K562 (cell line): ENCODE data around the gene EIF4E1B. TPM values are rescaled to one million over a fixed set of nuclear protein-coding genes. Genes with fewer than 3 reads are reported as not detected.

Experiments used
- BHLHE40 ChIP-seq: IDR thresholded peaks from 2 replicates; pipeline ENCODE4 v1.6.1; 2011; ENCODE audit warnings: low read length, improper control_type of control experiment
- ELF2 ChIP-seq: fragments of 250-450 bp; sonication (Bioruptor Pico); IDR thresholded peaks from 2 replicates; pipeline ENCODE4 v1.5.0; 2021; ENCODE audit warnings: mild to moderate bottlenecking
- FOSL1 ChIP-seq: fragments of 200-800 bp; sonication (Bioruptor generic); conservative IDR thresholded peaks from 2 replicates; pipeline ENCODE4 v1.6.1; 2016; ENCODE audit warnings: missing genetic modification characterization, missing compliant biosample characterization
- MBD2 ChIP-seq: sonication (generic); IDR thresholded peaks from 2 replicates; pipeline ENCODE4 v1.6.1; 2016; ENCODE audit warnings: low read depth, borderline replicate concordance
- RFX7 ChIP-seq: fragments of 250-450 bp; sonication (Bioruptor Pico); IDR thresholded peaks from 2 replicates; pipeline ENCODE4 v1.5.1; 2021; ENCODE audit warnings: mild to moderate bottlenecking
- RNF2 ChIP-seq: sonication (generic); IDR thresholded peaks from 2 replicates; pipeline ENCODE4 v1.6.1; 2016
- SMAD1 ChIP-seq: fragments of 150-350 bp; IDR thresholded peaks from 2 replicates; pipeline ENCODE4 v1.6.1; 2014; ENCODE audit warnings: low read length, low read depth; ENCODE audit not compliant: partially characterized antibody
- SMARCB1 ChIP-seq: IDR thresholded peaks from 2 replicates; pipeline ENCODE4 v1.6.1; 2011; ENCODE audit warnings: improper control_type of control experiment, low read depth; ENCODE audit not compliant: insufficient read length
- SP2 ChIP-seq: IDR thresholded peaks from 2 replicates; pipeline ENCODE4 v1.6.1; 2011; ENCODE audit warnings: mild to moderate bottlenecking, low read depth, low read length, moderate library complexity; ENCODE audit not compliant: poor library complexity, severe bottlenecking; ENCODE audit errors: extremely low read depth
- ZNF212 ChIP-seq: fragments of 450-650 bp; formaldehyde crosslinking; IDR thresholded peaks from 2 replicates; pipeline ENCODE4 v1.4.0; 2020; ENCODE audit warnings: mild to moderate bottlenecking
- polyA plus RNA-seq, 8 experiments: library from polyadenylated mRNA; depleted of rRNA in 4 of 8; stranded (reverse) in 5 of 8; unstranded in 3 of 8; fragments of >200 nt; fragmentation: Nextera tagmentation in 2 of 8; fragmentation: Illumina TruSeq in 1 of 8; extraction: Ambion mirVana in 2 of 8; extraction: Trizol in 1 of 8; gene quantifications; 2 replicates each; pipeline versions ENCODE4 v1.2.1 to v1.2.3, GENCODE V29; 2011 to 2014; ENCODE audit warnings: inconsistent platforms in 1 of 8, missing spikeins in 1 of 8
- total RNA-seq, 7 experiments: library from RNA; depleted of rRNA in 6 of 7; stranded (reverse); fragments of >200 nt in 6 of 7; fragmentation: Illumina TruSeq in 2 of 7; extraction: Trizol in 2 of 7; gene quantifications; 2 replicates each; pipeline versions ENCODE4 v1.2.1 to v1.2.3, GENCODE V29; 2011 to 2021; ENCODE audit warnings: low replicate concordance in 1 of 7
- TF ChIP-seq, protein P1 (sequence below): fragments of 250-450 bp; sonication (Bioruptor Pico); IDR thresholded peaks from 2 replicates; pipeline ENCODE4 v1.5.0; 2021; ENCODE audit warnings: mild to moderate bottlenecking, borderline replicate concordance
- TF ChIP-seq, protein P2 (sequence below), 2 experiments: fragments of 450-650 bp; IDR thresholded peaks; 2 replicates each; pipeline ENCODE4 v1.6.1; 2018; ENCODE audit warnings: mild to moderate bottlenecking in 2 of 2, low read depth in 1 of 2; ENCODE audit not compliant: partially characterized antibody in 2 of 2
- TF ChIP-seq, protein P3 (sequence below): fragments of 250-450 bp; sonication (Bioruptor Pico); IDR thresholded peaks from 2 replicates; pipeline ENCODE4 v1.5.0; 2022; ENCODE audit warnings: mild to moderate bottlenecking
- TF ChIP-seq, protein P4 (sequence below): fragments of 250-450 bp; sonication (Bioruptor Pico); IDR thresholded peaks from 2 replicates; pipeline ENCODE4 v1.5.0; 2020; ENCODE audit warnings: mild to moderate bottlenecking, borderline replicate concordance
- TF ChIP-seq, protein P5 (sequence below): sonication (generic); formaldehyde crosslinking; IDR thresholded peaks from 2 replicates; pipeline ENCODE4 v1.8.0; 2022; ENCODE audit warnings: mild to moderate bottlenecking, low read depth, missing genetic modification reagents

EIF4E1B gene
- total and polyA plus RNA-seq, 9 of the 15 experiments (the other 6 are each of a cell fraction or from before 2014, with no cell fraction given) = not detected

DNA sequence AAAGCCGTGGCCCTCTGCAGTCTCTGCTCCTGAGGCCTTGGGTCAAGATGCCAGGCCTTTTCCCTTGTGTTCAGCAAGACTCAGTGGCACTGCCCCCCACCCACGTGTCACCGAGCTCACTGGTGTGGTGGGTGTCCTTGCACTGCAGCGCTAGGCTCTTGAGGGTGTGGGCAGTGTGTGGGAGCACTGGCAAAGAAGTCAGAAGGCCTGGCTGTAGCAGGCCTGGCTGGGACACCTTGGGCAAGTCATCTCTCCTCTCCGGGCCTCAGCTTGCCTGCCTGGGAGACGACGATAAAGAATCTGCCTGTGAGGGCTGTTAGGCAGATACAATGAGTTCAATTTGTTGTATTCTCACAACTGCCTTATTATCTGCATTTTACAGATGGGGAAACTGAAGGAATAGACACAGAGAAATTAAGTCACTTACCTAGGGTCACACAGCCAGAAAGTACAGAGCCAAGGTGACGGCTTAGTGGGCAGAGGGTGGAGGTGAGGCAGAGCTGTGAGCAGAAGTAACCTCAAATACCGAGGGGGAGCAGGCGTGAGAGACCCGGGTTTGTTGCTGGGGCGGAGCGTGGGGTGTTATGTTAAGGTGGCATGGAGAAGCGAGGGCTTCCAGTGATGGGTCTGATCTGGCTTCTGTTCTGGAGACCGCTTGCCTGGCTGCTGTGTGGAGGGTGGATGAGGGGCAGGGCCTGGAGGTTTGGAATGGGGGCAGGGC lies 18.2 kb downstream of the EIF4E1B start (continued):
- TF ChIP-seq SMARCB1 (no peak), ZNF212 (CRISPR knock-in tag) (no peak), BHLHE40 (0 out of 2 replicates have a peak, but pooled peaks have one; percentile 14), MBD2 (no peak), SP2 (no peak), ELF2 (CRISPR knock-in tag) (no peak), RNF2 (no peak), FOSL1 (no peak), RFX7 (CRISPR knock-in tag) (no peak), SMAD1 (no peak)
- TF ChIP-seq, protein P1, sequence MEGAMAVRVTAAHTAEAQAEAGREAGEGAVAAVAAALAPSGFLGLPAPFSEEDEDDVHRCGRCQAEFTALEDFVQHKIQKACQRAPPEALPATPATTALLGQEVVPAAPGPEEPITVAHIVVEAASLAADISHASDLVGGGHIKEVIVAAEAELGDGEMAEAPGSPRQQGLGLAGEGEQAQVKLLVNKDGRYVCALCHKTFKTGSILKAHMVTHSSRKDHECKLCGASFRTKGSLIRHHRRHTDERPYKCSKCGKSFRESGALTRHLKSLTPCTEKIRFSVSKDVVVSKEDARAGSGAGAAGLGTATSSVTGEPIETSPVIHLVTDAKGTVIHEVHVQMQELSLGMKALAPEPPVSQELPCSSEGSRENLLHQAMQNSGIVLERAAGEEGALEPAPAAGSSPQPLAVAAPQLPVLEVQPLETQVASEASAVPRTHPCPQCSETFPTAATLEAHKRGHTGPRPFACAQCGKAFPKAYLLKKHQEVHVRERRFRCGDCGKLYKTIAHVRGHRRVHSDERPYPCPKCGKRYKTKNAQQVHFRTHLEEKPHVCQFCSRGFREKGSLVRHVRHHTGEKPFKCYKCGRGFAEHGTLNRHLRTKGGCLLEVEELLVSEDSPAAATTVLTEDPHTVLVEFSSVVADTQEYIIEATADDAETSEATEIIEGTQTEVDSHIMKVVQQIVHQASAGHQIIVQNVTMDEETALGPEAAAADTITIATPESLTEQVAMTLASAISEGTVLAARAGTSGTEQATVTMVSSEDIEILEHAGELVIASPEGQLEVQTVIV (CRISPR knock-in tag) = no peak
- TF ChIP-seq, protein P2, sequence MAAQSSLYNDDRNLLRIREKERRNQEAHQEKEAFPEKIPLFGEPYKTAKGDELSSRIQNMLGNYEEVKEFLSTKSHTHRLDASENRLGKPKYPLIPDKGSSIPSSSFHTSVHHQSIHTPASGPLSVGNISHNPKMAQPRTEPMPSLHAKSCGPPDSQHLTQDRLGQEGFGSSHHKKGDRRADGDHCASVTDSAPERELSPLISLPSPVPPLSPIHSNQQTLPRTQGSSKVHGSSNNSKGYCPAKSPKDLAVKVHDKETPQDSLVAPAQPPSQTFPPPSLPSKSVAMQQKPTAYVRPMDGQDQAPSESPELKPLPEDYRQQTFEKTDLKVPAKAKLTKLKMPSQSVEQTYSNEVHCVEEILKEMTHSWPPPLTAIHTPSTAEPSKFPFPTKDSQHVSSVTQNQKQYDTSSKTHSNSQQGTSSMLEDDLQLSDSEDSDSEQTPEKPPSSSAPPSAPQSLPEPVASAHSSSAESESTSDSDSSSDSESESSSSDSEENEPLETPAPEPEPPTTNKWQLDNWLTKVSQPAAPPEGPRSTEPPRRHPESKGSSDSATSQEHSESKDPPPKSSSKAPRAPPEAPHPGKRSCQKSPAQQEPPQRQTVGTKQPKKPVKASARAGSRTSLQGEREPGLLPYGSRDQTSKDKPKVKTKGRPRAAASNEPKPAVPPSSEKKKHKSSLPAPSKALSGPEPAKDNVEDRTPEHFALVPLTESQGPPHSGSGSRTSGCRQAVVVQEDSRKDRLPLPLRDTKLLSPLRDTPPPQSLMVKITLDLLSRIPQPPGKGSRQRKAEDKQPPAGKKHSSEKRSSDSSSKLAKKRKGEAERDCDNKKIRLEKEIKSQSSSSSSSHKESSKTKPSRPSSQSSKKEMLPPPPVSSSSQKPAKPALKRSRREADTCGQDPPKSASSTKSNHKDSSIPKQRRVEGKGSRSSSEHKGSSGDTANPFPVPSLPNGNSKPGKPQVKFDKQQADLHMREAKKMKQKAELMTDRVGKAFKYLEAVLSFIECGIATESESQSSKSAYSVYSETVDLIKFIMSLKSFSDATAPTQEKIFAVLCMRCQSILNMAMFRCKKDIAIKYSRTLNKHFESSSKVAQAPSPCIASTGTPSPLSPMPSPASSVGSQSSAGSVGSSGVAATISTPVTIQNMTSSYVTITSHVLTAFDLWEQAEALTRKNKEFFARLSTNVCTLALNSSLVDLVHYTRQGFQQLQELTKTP (IDR thresholded peaks at IDR 0.05; ENCODE audit: low read depth in 1 of 2, partially characterized antibody in 2 of 2) = no peak
- TF ChIP-seq, protein P3, sequence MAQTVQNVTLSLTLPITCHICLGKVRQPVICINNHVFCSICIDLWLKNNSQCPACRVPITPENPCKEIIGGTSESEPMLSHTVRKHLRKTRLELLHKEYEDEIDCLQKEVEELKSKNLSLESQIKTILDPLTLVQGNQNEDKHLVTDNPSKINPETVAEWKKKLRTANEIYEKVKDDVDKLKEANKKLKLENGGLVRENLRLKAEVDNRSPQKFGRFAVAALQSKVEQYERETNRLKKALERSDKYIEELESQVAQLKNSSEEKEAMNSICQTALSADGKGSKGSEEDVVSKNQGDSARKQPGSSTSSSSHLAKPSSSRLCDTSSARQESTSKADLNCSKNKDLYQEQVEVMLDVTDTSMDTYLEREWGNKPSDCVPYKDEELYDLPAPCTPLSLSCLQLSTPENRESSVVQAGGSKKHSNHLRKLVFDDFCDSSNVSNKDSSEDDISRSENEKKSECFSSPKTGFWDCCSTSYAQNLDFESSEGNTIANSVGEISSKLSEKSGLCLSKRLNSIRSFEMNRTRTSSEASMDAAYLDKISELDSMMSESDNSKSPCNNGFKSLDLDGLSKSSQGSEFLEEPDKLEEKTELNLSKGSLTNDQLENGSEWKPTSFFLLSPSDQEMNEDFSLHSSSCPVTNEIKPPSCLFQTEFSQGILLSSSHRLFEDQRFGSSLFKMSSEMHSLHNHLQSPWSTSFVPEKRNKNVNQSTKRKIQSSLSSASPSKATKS = no peak
- TF ChIP-seq, protein P4, sequence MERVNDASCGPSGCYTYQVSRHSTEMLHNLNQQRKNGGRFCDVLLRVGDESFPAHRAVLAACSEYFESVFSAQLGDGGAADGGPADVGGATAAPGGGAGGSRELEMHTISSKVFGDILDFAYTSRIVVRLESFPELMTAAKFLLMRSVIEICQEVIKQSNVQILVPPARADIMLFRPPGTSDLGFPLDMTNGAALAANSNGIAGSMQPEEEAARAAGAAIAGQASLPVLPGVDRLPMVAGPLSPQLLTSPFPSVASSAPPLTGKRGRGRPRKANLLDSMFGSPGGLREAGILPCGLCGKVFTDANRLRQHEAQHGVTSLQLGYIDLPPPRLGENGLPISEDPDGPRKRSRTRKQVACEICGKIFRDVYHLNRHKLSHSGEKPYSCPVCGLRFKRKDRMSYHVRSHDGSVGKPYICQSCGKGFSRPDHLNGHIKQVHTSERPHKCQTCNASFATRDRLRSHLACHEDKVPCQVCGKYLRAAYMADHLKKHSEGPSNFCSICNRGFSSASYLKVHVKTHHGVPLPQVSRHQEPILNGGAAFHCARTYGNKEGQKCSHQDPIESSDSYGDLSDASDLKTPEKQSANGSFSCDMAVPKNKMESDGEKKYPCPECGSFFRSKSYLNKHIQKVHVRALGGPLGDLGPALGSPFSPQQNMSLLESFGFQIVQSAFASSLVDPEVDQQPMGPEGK (CRISPR knock-in tag) = no peak
- TF ChIP-seq, protein P5, sequence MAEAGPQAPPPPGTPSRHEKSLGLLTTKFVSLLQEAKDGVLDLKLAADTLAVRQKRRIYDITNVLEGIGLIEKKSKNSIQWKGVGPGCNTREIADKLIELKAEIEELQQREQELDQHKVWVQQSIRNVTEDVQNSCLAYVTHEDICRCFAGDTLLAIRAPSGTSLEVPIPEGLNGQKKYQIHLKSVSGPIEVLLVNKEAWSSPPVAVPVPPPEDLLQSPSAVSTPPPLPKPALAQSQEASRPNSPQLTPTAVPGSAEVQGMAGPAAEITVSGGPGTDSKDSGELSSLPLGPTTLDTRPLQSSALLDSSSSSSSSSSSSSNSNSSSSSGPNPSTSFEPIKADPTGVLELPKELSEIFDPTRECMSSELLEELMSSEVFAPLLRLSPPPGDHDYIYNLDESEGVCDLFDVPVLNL (CRISPR knock-in tag) = no peak
